Measurements from ENCODE around the gene RABL3. TPM values are rescaled to one million over a fixed set of nuclear protein-coding genes. Genes with fewer than 3 reads are reported as not detected.
"Not testable (repeated sequence)": the region's sequence is repeated elsewhere in the genome, so short reads cannot be mapped to it uniquely, and the experiment has no call there.

RABL3 gene
- total RNA-seq, 1 donor from 2014 or later, result 15.3 TPM

DNA sequence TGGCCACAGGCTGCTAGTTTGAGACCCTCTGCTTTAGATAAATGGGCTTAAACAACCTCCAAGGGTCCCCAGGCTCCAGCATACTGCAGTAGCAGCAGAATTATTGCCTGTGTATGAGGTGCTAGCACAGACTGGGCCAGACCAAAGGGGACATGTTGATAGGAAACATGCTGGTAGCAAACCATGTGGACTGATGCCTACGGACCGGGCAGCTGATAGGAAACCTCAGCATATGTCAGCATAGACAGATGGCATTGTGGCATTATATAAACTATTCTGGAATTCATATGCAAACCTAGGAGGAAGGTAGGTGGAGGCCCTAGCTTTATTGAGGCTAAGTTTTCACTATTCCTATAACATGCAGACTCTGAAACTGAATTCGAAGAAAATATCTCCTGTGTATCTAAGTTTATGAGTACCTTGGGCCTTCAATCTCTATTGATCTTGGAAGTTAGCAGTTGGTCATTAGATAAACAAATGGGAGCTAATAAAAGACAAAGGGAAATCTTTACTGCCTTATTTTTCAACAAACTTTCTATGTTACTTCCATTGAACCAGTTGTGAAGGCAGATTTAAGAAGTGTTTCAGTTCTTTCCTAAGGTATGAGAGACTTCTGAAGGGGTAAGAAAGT, 58.5 kb downstream of the RABL3 start:
- peak; percentile 18 for DNase-seq (ENCODE audit: low read depth)

- peak; percentile 18 for DNase-seq (ENCODE audit: low read depth)
Measured at GRCh38 chr3:120683213-120683612, 59.1 kb downstream of the RABL3 start.

GRCh38 chr3:120682095-120682681, 60.1 kb downstream of the RABL3 start, which contains the start of gene HGD:
Gene HGD (minus strand): TSS chr3:120682239. CDS start chr3:120682111, 128 bp downstream.
- DNase-seq (ENCODE audit: low read depth), result no peak

- no peak for DNase-seq (ENCODE audit: low read depth)
Measured at GRCh38 chr3:120681506-120682038, 60.7 kb downstream of the RABL3 start.

DNA sequence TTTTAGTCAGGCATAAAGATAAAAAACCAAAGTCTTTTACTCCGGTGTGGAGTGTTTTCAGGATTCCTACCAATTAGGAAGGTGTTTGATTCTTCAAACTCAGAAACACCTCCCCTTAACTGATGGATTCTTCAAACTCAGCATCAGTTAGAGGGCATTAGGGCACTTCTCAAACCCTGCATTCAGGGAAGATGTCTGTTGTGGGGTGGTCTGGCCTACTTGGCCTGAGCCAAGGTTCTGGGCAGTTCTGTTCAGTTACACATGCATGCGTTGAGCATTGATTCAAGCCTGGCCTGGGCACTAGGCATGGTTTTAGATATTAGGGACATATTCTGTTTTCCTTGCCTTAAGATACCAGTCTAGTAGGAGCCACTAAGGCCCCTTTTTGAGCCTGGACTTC, 61.3 kb downstream of the RABL3 start:
- no peak for DNase-seq (ENCODE audit: low read depth)

- DNase-seq (ENCODE audit: low read depth), result no peak
Measured at GRCh38 chr3:120680193-120680894, 62.0 kb downstream of the RABL3 start.

GRCh38 chr3:120678984-120679383, 63.3 kb downstream of the RABL3 start:
- no peak for DNase-seq (ENCODE audit: low read depth)

- peak; percentile 67 for DNase-seq (ENCODE audit: low read depth)
Measured at GRCh38 chr3:120678331-120678947, 63.9 kb downstream of the RABL3 start.

GRCh38 chr3:120677193-120677592, 65.1 kb downstream of the RABL3 start:
- not testable (repeated sequence) for DNase-seq (ENCODE audit: low read depth)

DNA sequence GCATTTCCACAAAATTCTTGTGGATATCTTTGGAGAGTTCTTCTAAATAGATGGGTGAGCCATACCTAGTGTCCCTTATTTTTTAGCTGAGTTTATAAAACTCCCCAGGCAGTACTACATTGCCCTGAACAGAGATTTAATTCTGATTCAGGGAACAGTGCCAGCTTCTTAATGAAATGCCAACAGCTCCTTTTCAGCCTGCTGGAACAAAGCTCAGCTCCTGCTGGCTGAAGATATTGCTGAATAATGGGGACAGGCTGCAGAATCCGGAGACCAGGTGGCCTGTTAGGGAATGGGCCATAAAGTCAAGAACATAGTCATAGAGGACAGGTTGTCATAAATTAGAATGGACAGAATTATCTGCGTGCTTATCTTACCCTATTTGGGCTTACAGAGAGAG, 69.2 kb downstream of the RABL3 start:
- DNase-seq (ENCODE audit: low read depth), result no peak

GRCh38 chr3:120670576-120670975, 71.7 kb downstream of the RABL3 start:
- DNase-seq (ENCODE audit: low read depth), result no peak

GRCh38 chr3:120664926-120665325, 77.4 kb downstream of the RABL3 start:
- no peak for DNase-seq (ENCODE audit: low read depth)

- DNase-seq (ENCODE audit: low read depth), result no peak
Measured at GRCh38 chr3:120661945-120662344, 80.4 kb downstream of the RABL3 start.

GRCh38 chr3:120661106-120661905, 81.0 kb downstream of the RABL3 start:
- DNase-seq (ENCODE audit: low read depth), result no peak

GRCh38 chr3:120659834-120660233, 82.5 kb downstream of the RABL3 start:
- no peak for DNase-seq (ENCODE audit: low read depth)

DNA sequence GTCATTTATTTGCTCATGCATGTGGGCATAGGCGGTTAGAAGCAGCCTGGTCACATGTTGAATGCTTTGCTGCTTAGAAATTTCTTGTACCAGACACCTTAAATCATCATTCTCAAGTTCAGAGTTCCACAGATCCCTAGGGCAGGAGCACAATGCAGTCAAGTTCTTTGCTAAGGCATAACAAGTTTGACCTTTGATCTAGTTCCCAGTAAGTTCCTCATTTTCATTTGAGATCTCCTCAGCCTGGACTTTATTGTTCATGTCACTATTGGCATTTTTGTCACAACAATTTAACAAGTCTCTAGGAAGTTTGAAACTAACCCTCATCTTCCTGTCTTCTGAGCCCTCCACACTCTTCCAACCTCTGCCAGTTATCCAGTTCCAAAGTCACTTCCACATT, 83.0 kb downstream of the RABL3 start:
- no peak for DNase-seq (ENCODE audit: low read depth)

DNA sequence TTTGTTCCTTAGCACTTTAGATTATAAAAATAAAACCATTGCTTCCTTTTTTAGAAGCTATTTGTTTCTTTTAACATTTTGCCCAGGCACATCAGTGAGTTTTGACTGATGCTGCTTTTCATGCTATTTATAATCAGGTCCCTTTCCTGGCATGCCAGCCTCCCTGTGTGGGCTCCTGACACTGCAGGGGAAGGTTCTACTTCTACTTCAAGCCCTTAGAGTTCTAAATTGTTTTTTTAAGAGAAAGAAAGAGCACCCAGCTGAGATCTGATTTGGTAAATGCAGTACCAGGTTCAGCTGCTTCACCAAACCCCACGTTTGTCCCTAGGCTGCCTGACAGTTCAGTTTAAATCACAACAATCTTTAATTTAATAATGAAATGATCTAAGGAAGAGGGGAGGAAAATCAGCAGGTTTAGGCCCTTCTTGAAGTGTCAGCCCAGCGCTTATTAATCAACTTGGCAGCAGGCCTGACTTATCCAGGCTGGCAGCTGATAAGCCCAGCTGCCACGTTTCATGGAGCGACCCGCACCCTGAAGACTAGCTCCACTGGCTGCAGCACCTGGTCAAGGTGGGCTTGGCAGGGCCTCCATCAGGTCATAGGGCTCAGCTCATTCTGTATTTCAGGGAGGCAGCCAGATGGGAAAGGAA, 89.3 kb downstream of the RABL3 start:
- no peak for DNase-seq (ENCODE audit: low read depth)

GRCh38 chr3:120652281-120652680, 90.0 kb downstream of the RABL3 start:
- no peak for DNase-seq (ENCODE audit: low read depth)

DNA sequence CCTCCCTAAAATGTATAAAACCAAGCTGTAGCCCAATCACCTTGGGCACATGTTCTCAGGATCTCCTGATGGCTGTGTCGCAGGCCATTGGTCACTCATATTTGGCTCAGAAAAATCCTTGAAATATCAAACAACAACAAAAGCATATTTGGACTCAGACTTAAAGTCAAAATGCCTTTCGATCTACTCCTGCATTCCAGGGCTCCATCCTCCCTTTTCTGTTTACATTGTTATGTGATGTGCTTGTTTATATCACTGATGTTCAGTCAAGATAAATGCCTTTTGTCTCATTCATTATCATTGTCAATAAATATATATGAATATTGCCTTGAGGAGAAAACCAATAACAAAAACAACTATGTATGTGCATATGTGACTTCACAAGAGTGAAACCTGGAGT, 92.0 kb downstream of the RABL3 start:
- DNase-seq (ENCODE audit: low read depth), result no peak

DNA sequence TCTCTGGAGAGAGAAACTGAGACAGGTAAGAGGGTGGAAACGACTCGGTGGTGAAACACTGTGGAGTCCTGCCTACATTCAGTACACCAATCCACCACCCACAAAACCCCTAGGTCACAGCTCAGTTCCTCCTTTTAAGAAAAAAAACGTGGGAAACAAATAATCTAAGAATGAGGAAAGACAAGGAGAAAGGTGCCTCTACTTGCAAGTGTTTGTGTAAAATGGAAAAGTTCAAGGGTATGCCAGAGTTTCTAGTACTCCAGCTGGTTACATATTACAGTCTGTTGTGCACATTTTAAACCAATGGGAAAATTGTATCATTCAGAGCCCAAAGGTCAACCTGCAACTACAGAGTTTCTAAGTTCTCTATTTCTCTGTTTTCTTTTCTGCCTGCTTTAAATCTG, 92.5 kb downstream of the RABL3 start:
- DNase-seq (ENCODE audit: low read depth), result no peak

DNA sequence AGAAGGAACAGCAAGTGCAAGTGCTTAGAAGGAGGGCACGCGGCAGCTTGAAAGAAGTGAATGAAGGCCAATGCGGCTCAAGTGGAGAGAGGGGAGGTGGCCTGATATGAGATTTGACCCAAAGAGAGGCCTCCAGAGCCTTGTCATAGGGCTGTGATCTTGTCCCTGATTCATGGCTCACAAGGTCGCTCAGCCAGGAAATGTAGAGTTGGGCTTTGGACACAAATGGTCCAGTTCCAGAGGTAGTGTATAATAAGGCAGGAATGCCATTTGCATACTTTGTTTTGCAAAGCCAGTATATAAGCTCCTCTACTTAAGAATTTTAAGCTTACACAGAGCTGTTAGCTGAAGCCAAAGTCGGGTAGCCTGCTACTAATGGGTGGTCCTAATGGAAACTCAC, 94.0 kb downstream of the RABL3 start:
- DNase-seq (ENCODE audit: low read depth), result no peak

Data from myocyte (in vitro differentiated cells).